Right atrium auricular region (tissue), 2 donors: ENCODE data around the gene ANK2. TPM values are rescaled to one million over a fixed set of nuclear protein-coding genes. Genes with fewer than 3 reads are reported as not detected.

Experiments used
- DNase-seq: peaks from one replicate; pipeline ENCODE4 v3.0.0-alpha.2; 2019; ENCODE audit warnings: low spot score
- H3K27ac ChIP-seq, 2 donors: fragments of 200-600 bp; sonication (generic); 1 replicate in 1 of 2; 2 replicates in 1 of 2; pipeline ENCODE4 v1.5.1; 2016 to 2019
- H3K27me3 ChIP-seq, 2 donors: fragments of 200-600 bp; sonication (generic); one replicate each; pipeline versions ENCODE4 v1.5.1 to v1.6.0; 2017 to 2019
- H3K36me3 ChIP-seq: fragments of 200-600 bp; sonication (generic); one replicate; pipeline ENCODE4 v1.5.1; 2016
- H3K4me1 ChIP-seq, 2 donors: fragments of 200-600 bp; sonication (generic); one replicate each; pipeline versions ENCODE4 v1.5.1 to v1.6.0; 2017 to 2019
- H3K4me3 ChIP-seq, 2 donors: fragments of 200-600 bp; sonication (generic); 1 replicate in 1 of 2; 2 replicates in 1 of 2; pipeline ENCODE4 v1.5.1; 2017 to 2019; ENCODE audit warnings: mild to moderate bottlenecking in 1 of 2, moderate library complexity in 1 of 2
- H3K9me3 ChIP-seq, 2 donors: fragments of 200-600 bp; sonication (generic); one replicate each; pipeline ENCODE4 v1.5.1; 2019
- total RNA-seq, 2 donors: library from RNA; depleted of rRNA; stranded (reverse); fragments of >200 nt; gene quantifications; one replicate each; pipeline ENCODE4 v1.1.0, GENCODE V29; 2016
- TF ChIP-seq, protein P1 (sequence below), 2 donors: fragments of 200-600 bp; sonication (generic); IDR thresholded peaks; one replicate each; pipeline ENCODE4 v1.5.1; 2019; ENCODE audit warnings: antibody characterized with exemption in 2 of 2

Gene ANK2
- total RNA-seq, 2 donors from 2014 or later, result 169 to 332 TPM

DNA sequence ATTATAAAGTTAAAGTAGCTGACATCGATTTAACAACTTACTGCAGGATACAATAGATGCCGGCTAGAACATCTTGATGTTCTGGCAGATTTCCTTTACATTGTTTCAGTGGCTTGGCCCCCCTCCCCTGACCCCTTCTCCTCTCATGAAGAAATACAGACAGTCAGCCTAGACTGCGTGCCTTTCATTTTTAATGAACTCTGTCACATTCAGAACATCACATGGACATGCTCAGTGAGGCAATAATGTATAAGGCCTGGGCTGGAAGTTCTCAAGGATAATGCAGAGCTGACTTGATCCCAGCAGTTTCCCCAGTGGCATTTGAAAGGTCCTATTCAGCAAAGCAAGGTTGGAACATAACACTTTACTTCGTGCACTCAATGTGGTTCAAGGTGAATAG is 239.2 kb downstream of the ANK2 start:
- Histone ChIP-seq H3K4me1 (peaks cover 0 to 26% of the 10 kb centered on the region in 2 donors), H3K9me3 (no peaks in the 10 kb centered on the region), H3K4me3 (no peak overlapping the region), H3K27me3 (no peaks in the 10 kb centered on the region), H3K36me3 (peaks cover 17% of the 10 kb centered on the region), H3K27ac (no peak overlapping the region)
- DNase-seq, result no peak
- TF ChIP-seq, protein P1, sequence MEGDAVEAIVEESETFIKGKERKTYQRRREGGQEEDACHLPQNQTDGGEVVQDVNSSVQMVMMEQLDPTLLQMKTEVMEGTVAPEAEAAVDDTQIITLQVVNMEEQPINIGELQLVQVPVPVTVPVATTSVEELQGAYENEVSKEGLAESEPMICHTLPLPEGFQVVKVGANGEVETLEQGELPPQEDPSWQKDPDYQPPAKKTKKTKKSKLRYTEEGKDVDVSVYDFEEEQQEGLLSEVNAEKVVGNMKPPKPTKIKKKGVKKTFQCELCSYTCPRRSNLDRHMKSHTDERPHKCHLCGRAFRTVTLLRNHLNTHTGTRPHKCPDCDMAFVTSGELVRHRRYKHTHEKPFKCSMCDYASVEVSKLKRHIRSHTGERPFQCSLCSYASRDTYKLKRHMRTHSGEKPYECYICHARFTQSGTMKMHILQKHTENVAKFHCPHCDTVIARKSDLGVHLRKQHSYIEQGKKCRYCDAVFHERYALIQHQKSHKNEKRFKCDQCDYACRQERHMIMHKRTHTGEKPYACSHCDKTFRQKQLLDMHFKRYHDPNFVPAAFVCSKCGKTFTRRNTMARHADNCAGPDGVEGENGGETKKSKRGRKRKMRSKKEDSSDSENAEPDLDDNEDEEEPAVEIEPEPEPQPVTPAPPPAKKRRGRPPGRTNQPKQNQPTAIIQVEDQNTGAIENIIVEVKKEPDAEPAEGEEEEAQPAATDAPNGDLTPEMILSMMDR (IDR thresholded peaks at IDR 0.05), result no peak

DNA sequence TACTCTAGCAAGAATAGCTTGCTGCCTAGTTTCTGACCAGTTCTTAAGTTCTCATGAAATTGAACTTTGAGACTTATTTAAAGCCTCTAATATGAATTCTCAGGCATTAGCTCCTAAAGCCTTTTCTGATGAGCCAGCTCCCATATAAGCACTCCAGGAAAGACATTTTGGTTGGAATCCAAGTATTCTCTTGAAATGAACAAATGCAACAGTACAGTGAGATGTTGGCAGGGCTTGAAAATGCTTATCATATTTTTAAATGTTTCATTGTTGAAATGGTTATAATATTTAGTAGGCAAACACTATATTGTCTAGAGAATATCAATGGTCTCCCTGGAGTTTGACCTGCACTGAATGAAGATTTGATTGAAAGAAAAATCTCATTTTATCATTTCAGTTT is 240.3 kb downstream of the ANK2 start:
- Histone ChIP-seq H3K27ac (no peak overlapping the region), H3K36me3 (peaks cover 17% of the 10 kb centered on the region)

DNA sequence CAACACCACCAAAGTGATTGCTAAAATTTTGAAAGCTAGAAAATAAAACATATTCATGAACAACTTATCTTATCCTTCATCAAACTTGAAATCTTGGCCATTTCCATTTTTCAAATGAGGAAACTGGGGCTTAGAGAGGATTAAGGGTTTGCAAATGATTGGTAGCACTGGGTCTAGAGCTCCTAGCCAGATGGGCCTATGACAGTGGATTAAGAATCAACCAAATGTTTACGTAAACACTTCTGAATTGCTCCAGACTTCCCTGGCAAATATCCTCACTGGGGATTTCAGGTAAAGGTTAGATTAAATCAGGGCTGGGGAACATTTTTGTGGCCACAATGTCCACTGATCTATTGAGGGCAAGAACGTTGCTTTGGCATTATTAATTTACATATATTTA is 241.2 kb downstream of the ANK2 start:
- peaks cover 0 to 29% of the 10 kb centered on the region in 2 donors for H3K4me1 ChIP-seq
- TF ChIP-seq, protein P1 (IDR thresholded peaks at IDR 0.05), result no peak
- no peak overlapping the region for H3K4me3 ChIP-seq
- H3K27ac ChIP-seq, result no peak overlapping the region
- H3K27me3 ChIP-seq, result no peaks in the 10 kb centered on the region
- DNase-seq, result no peak
- H3K36me3 ChIP-seq, result peaks cover 8% of the 10 kb centered on the region
- H3K9me3 ChIP-seq, result no peaks in the 10 kb centered on the region

More for the DNA sequence above, 240.3 kb downstream of the ANK2 start:
- no peak for DNase-seq
- peaks cover 0 to 26% of the 10 kb centered on the region in 2 donors for H3K4me1 ChIP-seq
- H3K9me3 ChIP-seq, result no peaks in the 10 kb centered on the region
- no peaks in the 10 kb centered on the region for H3K27me3 ChIP-seq
- TF ChIP-seq, protein P1 (IDR thresholded peaks at IDR 0.05), result no peak
- no peak overlapping the region for H3K4me3 ChIP-seq

DNA sequence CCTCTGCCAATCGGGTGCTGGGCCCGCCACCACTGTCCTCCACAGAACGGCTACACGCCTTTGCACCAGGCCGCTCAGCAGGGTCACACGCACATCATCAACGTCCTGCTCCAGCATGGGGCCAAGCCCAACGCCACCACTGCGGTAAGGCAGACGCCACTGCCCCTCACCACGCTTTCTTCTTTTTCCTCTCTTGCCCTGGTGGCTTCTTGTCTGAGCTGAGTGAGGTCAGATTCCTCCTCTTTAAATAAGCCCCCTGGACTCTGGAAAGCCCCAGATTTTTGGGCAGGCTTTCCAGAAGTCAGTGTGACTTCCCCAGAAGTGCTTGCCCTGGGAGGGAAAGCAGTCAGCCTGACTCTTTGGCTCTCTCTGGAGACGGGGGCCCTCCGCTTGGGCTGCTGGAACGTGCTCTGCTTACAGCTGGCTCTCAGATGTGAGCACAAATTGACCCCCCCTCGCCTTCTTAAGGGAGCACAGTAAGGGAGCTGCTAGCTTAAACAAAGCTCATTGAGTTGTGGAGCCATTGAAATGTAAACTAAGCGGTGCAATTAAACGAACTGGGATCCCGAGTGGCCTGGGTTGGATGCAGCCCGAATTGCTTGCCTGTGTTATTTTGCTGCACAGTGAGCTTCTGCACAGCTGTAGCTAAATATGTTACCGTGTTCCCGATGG is 243.1 kb downstream of the ANK2 start:
- peaks cover 7% of the 10 kb centered on the region for H3K36me3 ChIP-seq
- DNase-seq, result no peak
- no peaks in the 10 kb centered on the region for H3K27me3 ChIP-seq
- H3K9me3 ChIP-seq, result no peaks in the 10 kb centered on the region
- H3K27ac ChIP-seq, result peak overlapping the region; percentile 78 to 80
- TF ChIP-seq, protein P1 (IDR thresholded peaks at IDR 0.05), result no peak
- H3K4me1 ChIP-seq, result peaks cover 0 to 39% of the 10 kb centered on the region in 2 donors
- H3K4me3 ChIP-seq, result peak overlapping the region in 1 of 2 donors; percentile 24

DNA sequence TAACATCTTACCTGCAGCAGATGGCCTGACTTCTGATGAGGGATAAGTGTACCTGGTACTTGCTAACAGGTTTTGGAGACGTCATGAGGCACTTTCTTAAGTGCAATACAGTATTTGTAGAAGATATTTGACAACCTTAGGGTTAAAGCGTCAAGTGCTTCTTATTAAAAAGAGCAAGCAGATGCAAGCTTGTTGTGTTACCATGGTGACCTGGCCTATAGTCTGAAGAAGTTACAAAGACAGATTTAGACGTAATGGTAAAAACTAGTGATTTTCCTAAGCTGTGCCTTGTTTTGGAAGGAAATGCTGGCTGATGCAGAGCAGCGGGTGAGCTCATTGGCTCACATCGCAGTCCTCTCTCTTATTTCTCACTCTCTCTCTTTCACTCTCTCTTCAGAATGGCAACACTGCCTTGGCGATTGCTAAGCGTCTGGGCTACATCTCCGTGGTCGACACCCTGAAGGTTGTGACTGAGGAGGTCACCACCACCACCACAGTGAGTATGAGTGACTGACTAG is 243.6 kb downstream of the ANK2 start:
- peaks cover 7% of the 10 kb centered on the region for H3K36me3 ChIP-seq
- peak overlapping the region; percentile 12 to 24 for H3K4me3 ChIP-seq
- TF ChIP-seq, protein P1 (IDR thresholded peaks at IDR 0.05), result no peak
- peaks cover 0 to 39% of the 10 kb centered on the region in 2 donors for H3K4me1 ChIP-seq
- no peak for DNase-seq
- H3K27ac ChIP-seq, result peak overlapping the region; percentile 78 to 80
- no peaks in the 10 kb centered on the region for H3K27me3 ChIP-seq
- no peaks in the 10 kb centered on the region for H3K9me3 ChIP-seq
